ENCODE data around the gene NAT8L. TPM values are rescaled to one million over a fixed set of nuclear protein-coding genes. Genes with fewer than 3 reads are reported as not detected.

Gene NAT8L
- polyA plus RNA-seq, 4 donors, result 5.4 to 7.8 (median 6.6) TPM

Other genes starting within 250 kb of the NAT8L start
- 10 to 100 TPM; 18.1 to 25.2 (median 19.9) TPM for gene LETM1, start 203.2 kb upstream of the NAT8L start, polyA plus RNA-seq (ENCODE audit: insufficient read length in 4 of 4)
- 10 to 100 TPM; 68.2 to 85.6 (median 79.1) TPM for gene NSD2, start 187.9 kb upstream of the NAT8L start, polyA plus RNA-seq (ENCODE audit: insufficient read length in 4 of 4)
- 10 to 100 TPM; 31.5 to 42.9 (median 35.1) TPM for gene NELFA, start 50.4 kb upstream of the NAT8L start, polyA plus RNA-seq (ENCODE audit: insufficient read length in 4 of 4)
- 10 to 100 TPM; 18.7 to 23.1 (median 22.4) TPM for gene HAUS3, start 182.8 kb downstream of the NAT8L start, polyA plus RNA-seq (ENCODE audit: insufficient read length in 4 of 4)
- gene POLN, start 182.8 kb downstream of the NAT8L start, polyA plus RNA-seq (ENCODE audit: insufficient read length in 4 of 4), result 1 to 10 TPM; 2.4 to 3.5 (median 3.0) TPM
- gene MXD4, start 202.8 kb downstream of the NAT8L start, polyA plus RNA-seq (ENCODE audit: insufficient read length in 4 of 4), result 10 to 100 TPM; 59.8 to 69.4 (median 62.4) TPM

Measured in right renal pelvis (tissue), 4 donors.